OCI-LY7 (cell line): ENCODE data around the gene CNTNAP5. TPM values are rescaled to one million over a fixed set of nuclear protein-coding genes. Genes with fewer than 3 reads are reported as not detected.

Experiments
- BruUV-seq: library from RNA; stranded (reverse); fragments of 400-500 nt; replicated peaks from 2 replicates; lab custom pipeline; 2021; lab: Mats Ljungman, UMichigan
- CTCF ChIA-PET: fragments of 300-600 bp; sonication (Branson Sonifier 250); formaldehyde crosslinking; loops from one replicate; lab custom pipeline; 2022; ENCODE audit warnings: antibody characterized with exemption; ENCODE audit not compliant: unreplicated experiment; lab: Charles Lee
- POLR2A ChIA-PET: fragments of 300-600 bp; sonication (Branson Sonifier 250); formaldehyde crosslinking; loops from one replicate; lab custom pipeline; 2022; ENCODE audit warnings: antibody characterized with exemption; lab: Charles Lee
- DNase-seq: peaks from one replicate; pipeline ENCODE4 v3.0.0-alpha.2; 2015; ENCODE audit warnings: low spot score
- H2AFZ ChIP-seq: fragments of 200-600 bp; sonication (generic), shearing (Covaris generic); 2 replicates; pipeline ENCODE4 v1.6.1; 2014; ENCODE audit warnings: mild to moderate bottlenecking, antibody characterized with exemption, low read length, moderate library complexity
- H3K27ac ChIP-seq: fragments of 200-600 bp; sonication (generic); 2 replicates; pipeline ENCODE4 v1.5.1; 2014; ENCODE audit warnings: mixed run types, low read depth, mild to moderate bottlenecking, moderate library complexity, low read length, inconsistent platforms; ENCODE audit not compliant: poor library complexity, severe bottlenecking
- H3K36me3 ChIP-seq: fragments of 200-600 bp; sonication (generic); 2 replicates; pipeline ENCODE4 v1.6.1; 2014; ENCODE audit warnings: mild to moderate bottlenecking, antibody characterized with exemption, low read length, moderate library complexity, mixed read lengths; ENCODE audit not compliant: insufficient read depth
- H3K4me1 ChIP-seq: fragments of 200-600 bp; sonication (generic); 2 replicates; pipeline ENCODE4 v1.5.1; 2014; ENCODE audit warnings: mild to moderate bottlenecking, low read length; ENCODE audit not compliant: insufficient read depth, poor library complexity, severe bottlenecking
- H3K4me2 ChIP-seq: fragments of 200-600 bp; sonication (generic); 2 replicates; pipeline ENCODE4 v1.6.1; 2014; ENCODE audit warnings: mild to moderate bottlenecking, low read length
- H3K4me3 ChIP-seq: fragments of 200-600 bp; sonication (generic); 2 replicates; pipeline ENCODE4 v1.5.1; 2014; ENCODE audit warnings: mild to moderate bottlenecking, low read depth, low read length; ENCODE audit not compliant: poor library complexity, severe bottlenecking
- H3K79me2 ChIP-seq: fragments of 200-600 bp; sonication (generic); 2 replicates; pipeline ENCODE4 v1.6.1; 2016; ENCODE audit warnings: low read depth, mild to moderate bottlenecking, low read length, moderate library complexity, mixed read lengths; ENCODE audit not compliant: insufficient read depth
- H3K9me2 ChIP-seq: fragments of 200-600 bp; sonication (generic); 2 replicates; pipeline ENCODE4 v1.6.1; 2016; ENCODE audit warnings: mild to moderate bottlenecking, low read length, mixed read lengths; ENCODE audit not compliant: insufficient read depth
- H3K9me3 ChIP-seq: fragments of 200-600 bp; sonication (generic); 2 replicates; pipeline ENCODE4 v1.6.1; 2014; ENCODE audit warnings: mild to moderate bottlenecking, mixed run types, low read length, mixed read lengths
- H4K20me1 ChIP-seq: fragments of 200-600 bp; sonication (generic); 2 replicates; pipeline ENCODE4 v1.6.1; 2014; ENCODE audit warnings: mild to moderate bottlenecking, antibody characterized with exemption, low read length, moderate library complexity, mixed read lengths; ENCODE audit not compliant: insufficient read depth
- EZH2phosphoT487 ChIP-seq: fragments of 200-600 bp; sonication (generic); IDR thresholded peaks from 2 replicates; pipeline ENCODE4 v1.6.1; 2018; ENCODE audit warnings: low read depth, borderline replicate concordance, mild to moderate bottlenecking, mixed run types, antibody characterized with exemption, low read length, moderate library complexity, mixed read lengths
- intact Hi-C: fragments of 100-400 bp; cut with micrococcal nuclease; formaldehyde crosslinking; loops from one replicate; pipeline ENCODE4 v1.10.0; 2022; ENCODE audit not compliant: unreplicated experiment
- total RNA-seq, 2 experiments: library from RNA; depleted of rRNA in 1 of 2; stranded (reverse); fragments of >200 nt in 1 of 2; shearing (Covaris generic) in 1 of 2; gene quantifications; 2 replicates each; pipeline ENCODE4 v1.2.3, GENCODE V29; 2014 to 2022
- TF ChIP-seq, protein P1 (sequence below): fragments of 200-600 bp; sonication (generic); conservative IDR thresholded peaks from 2 replicates; pipeline ENCODE4 v1.5.1; 2014; ENCODE audit warnings: mild to moderate bottlenecking, antibody characterized with exemption, low read length, moderate library complexity, mixed read lengths

Gene CNTNAP5
- total RNA-seq, 2 experiments from 2014 or later = not detected

DNA sequence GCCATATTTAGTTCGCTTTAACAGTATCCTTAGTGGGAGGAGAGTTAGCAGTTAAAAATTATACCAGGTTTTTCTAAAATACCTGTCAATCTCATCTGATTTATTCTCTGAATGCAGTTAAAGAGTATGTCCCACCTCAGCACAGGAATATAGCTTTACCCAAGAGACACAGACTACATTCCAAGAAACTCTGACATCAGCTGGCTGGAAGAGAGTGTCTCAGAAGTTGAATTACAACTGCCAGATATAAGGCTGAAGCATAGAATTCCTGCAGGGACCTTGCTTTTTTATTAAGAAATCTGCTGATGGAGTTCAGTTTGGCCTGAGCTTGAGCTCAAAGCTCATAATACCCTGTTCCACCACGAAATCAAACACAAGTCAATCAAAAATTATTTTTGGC is 25.4 kb upstream of the CNTNAP5 start:
- H4K20me1 ChIP-seq = no peaks in the 10 kb centered on the region
- ChIA-PET CTCF (no interaction called here), POLR2A (interaction anchor here (0.6 kb wide), 1 partner anchor 353 kb away, joined by 5 read pairs; no protein-coding TSS in a partner anchor)
- no peak overlapping the region for H2AFZ ChIP-seq
- no peaks in the 10 kb centered on the region for H3K36me3 ChIP-seq
- no peak for DNase-seq
- TF ChIP-seq, protein P1, sequence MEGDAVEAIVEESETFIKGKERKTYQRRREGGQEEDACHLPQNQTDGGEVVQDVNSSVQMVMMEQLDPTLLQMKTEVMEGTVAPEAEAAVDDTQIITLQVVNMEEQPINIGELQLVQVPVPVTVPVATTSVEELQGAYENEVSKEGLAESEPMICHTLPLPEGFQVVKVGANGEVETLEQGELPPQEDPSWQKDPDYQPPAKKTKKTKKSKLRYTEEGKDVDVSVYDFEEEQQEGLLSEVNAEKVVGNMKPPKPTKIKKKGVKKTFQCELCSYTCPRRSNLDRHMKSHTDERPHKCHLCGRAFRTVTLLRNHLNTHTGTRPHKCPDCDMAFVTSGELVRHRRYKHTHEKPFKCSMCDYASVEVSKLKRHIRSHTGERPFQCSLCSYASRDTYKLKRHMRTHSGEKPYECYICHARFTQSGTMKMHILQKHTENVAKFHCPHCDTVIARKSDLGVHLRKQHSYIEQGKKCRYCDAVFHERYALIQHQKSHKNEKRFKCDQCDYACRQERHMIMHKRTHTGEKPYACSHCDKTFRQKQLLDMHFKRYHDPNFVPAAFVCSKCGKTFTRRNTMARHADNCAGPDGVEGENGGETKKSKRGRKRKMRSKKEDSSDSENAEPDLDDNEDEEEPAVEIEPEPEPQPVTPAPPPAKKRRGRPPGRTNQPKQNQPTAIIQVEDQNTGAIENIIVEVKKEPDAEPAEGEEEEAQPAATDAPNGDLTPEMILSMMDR = no peak
- TF ChIP-seq EZH2phosphoT487 = no peak
- H3K9me2 ChIP-seq = no peaks in the 10 kb centered on the region
- BruUV-seq = no TSS peak
- intact Hi-C loops = no loop called here
- H3K4me1 ChIP-seq = no peaks in the 10 kb centered on the region
- H3K79me2 ChIP-seq = no peaks in the 10 kb centered on the region
- H3K9me3 ChIP-seq = no peaks in the 10 kb centered on the region
- no peak overlapping the region for H3K4me2 ChIP-seq
- H3K27ac ChIP-seq = no peak overlapping the region
- H3K4me3 ChIP-seq = no peak overlapping the region

DNA sequence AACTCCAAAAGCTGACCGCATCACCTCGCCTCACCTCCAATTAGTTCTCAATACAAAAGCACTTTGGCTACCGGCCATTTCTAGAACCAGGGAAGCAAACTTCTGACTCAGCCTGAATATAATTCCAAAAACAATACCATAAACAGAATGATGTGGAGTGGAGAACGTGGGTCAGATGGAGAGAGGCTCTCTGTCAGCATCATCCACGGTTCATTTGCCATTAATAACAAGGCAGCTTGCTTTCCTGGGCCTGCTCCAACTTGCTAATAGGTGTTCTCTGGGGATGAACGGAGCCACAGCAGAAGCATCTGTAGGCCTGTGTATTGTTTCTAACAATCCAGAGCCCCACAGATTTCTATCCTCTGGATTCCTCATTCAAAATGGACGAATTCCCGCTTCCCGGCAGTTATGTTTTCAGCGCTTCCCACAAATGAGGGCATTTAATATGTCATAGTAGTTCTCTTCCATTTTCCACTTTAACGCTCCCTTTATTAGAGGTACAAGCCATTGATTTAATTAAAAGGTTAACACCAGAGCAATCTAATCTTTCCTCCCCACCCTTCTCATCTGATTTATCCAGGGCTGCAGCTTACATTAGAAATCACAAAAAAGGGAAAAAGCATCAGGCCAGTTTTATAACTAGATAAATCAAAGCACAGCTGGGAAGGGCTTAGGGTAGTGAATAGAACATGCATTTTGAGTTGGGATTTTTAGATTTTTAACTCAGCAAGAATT is 23.2 kb upstream of the CNTNAP5 start:
- Histone ChIP-seq H4K20me1 (no peaks in the 10 kb centered on the region), H3K4me1 (no peaks in the 10 kb centered on the region), H3K9me2 (no peaks in the 10 kb centered on the region), H3K27ac (no peak overlapping the region), H3K36me3 (no peaks in the 10 kb centered on the region), H3K4me3 (no peak overlapping the region), H2AFZ (no peak overlapping the region), H3K9me3 (no peaks in the 10 kb centered on the region), H3K4me2 (no peak overlapping the region), H3K79me2 (no peaks in the 10 kb centered on the region)
- intact Hi-C loops = no loop called here
- DNase-seq = no peak
- ChIA-PET POLR2A (no interaction called here), CTCF (no interaction called here)
- no TSS peak for BruUV-seq
- TF ChIP-seq, protein P1 = no peak
- no peak for TF ChIP-seq EZH2phosphoT487

DNA sequence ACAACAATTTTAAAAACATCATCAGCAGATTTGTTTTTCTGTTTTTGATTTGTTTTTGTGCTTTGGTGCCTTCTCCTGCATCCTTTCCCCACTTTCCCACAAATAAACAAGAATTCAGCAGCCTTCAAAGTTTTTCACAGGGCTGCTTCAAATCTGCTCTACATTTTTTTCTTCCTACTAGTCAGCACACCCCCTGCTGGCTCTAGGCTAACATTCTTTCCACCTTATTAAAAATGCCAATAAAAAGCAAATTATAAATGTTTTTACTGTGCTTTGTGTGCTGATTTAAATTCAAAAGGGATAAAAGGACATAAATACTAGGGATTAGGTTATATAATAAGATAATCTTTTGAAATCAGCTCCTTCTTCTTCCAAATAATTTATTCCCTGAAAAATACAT is 6.2 kb upstream of the CNTNAP5 start:
- H3K4me2 ChIP-seq = no peak overlapping the region
- no peaks in the 10 kb centered on the region for H3K9me2 ChIP-seq
- H4K20me1 ChIP-seq = no peaks in the 10 kb centered on the region
- TF ChIP-seq, protein P1 = no peak
- BruUV-seq = no TSS peak
- H3K79me2 ChIP-seq = no peaks in the 10 kb centered on the region
- no peak overlapping the region for H3K4me3 ChIP-seq
- intact Hi-C loops = no loop called here
- ChIA-PET CTCF (no interaction called here), POLR2A (no interaction called here)
- H3K27ac ChIP-seq = no peak overlapping the region
- H3K9me3 ChIP-seq = no peaks in the 10 kb centered on the region
- H2AFZ ChIP-seq = no peak overlapping the region
- H3K36me3 ChIP-seq = no peaks in the 10 kb centered on the region
- DNase-seq = no peak
- H3K4me1 ChIP-seq = no peaks in the 10 kb centered on the region
